Measurements from ENCODE around the gene DUOX1. TPM values are rescaled to one million over a fixed set of nuclear protein-coding genes. Genes with fewer than 3 reads are reported as not detected.
"Not testable (repeated sequence)": the region's sequence is repeated elsewhere in the genome, so short reads cannot be mapped to it uniquely, and the experiment has no call there.

DUOX1 gene
- total RNA-seq = 0.10 TPM

DNA sequence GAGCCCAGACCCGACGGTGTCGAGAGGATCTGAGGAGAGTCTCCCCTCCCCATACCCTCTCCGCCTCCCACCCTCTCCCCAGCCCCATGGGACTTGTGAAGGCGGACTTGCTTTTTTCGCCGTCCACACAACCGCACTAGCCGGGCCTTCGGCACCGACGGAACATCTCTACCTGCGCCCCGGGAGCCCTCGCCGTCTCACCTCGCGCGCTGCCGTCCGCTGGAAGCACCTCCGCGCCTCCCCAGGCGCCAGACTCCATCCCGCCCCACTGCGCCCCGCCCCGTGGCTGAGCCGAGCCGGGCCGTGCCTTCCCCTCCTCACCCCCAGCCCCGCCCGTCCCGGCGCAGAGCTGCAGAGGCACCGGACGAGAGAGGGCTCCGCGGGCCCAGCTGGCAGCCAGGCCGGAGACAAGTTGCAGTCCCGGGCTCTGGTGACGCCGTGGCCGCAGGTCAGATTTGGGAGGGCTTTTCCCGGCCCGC is at the start of gene DUOX1, which contains the start of gene DUOXA1:
TSS of gene DUOX1 (plus strand) at position 344 of the 479 bp plus-strand sequence. CDS start 1,973 bp downstream, outside the sequence.
TSS of gene DUOXA1 (minus strand) at position 229 of the 479 bp plus-strand sequence. CDS start 6,865 bp downstream, outside the sequence.
- Histone ChIP-seq H3K4me3 (ENCODE audit: low read length) (no peak within 1 kb of the TSS), H3K27me3 (ENCODE audit: insufficient read depth, low read length) (peaks cover 67% of the 10 kb centered on the region), H3K9me3 (ENCODE audit: low read depth, low read length) (no peaks in the 10 kb centered on the region), H3K4me1 (ENCODE audit: insufficient read depth, low read length) (peaks cover 4% of the 10 kb centered on the region)

- H3K27me3 ChIP-seq (ENCODE audit: insufficient read depth, low read length); H3K9me3 ChIP-seq (ENCODE audit: low read depth, low read length); H3K4me3 ChIP-seq (ENCODE audit: low read length); H3K4me1 ChIP-seq (ENCODE audit: insufficient read depth, low read length): not testable (repeated sequence)
Measured at GRCh38 chr15:45080593-45080992, 49.2 kb upstream of the DUOX1 start.

DNA sequence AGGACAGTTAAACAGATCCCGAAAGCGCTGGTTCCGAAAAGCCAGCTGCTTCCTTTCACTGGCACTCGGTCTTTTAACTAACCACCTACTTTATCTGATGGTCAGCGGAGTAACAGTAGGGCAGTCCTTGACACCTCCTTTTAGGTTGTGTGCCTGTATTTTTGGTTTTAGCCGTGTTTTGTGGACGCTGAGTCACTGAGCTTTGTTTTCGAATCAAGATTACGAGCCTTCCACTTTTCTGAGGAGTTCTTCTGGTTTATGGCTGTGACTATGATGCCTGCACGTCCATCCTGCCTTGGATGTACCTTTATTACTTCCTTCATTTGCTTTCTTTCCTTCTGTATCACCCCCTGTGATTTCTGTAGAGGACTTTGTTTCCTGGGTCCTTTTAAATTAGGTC is 47.4 kb upstream of the DUOX1 start:
- H3K27me3 ChIP-seq (ENCODE audit: insufficient read depth, low read length); H3K4me1 ChIP-seq (ENCODE audit: insufficient read depth, low read length); H3K4me3 ChIP-seq (ENCODE audit: low read length); H3K9me3 ChIP-seq (ENCODE audit: low read depth, low read length): not testable (repeated sequence)

DNA sequence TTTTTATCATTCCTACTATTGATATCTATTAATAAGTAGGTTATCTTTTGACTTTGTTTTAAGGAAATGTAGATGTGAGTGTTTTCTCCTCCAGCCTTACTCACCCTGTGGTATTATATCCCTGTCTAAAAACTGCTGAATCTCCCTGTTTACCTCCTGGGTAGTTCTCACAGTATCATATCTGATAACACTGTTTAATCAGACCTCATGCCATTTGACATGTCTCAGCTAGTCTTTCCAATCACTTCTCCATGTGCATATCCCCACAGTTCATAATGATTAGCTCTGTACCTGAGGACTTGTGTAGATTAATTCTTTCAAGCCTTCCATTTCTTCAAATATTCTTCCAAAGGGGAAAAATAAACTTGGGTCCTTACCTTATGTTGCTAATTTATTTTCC is 46.6 kb upstream of the DUOX1 start:
- no peaks in the 10 kb centered on the region for H3K9me3 ChIP-seq (ENCODE audit: low read depth, low read length)
- no peak overlapping the region for H3K4me3 ChIP-seq (ENCODE audit: low read length)
- peaks cover 7% of the 10 kb centered on the region for H3K27me3 ChIP-seq (ENCODE audit: insufficient read depth, low read length)
- H3K4me1 ChIP-seq (ENCODE audit: insufficient read depth, low read length) = no peaks in the 10 kb centered on the region

DNA sequence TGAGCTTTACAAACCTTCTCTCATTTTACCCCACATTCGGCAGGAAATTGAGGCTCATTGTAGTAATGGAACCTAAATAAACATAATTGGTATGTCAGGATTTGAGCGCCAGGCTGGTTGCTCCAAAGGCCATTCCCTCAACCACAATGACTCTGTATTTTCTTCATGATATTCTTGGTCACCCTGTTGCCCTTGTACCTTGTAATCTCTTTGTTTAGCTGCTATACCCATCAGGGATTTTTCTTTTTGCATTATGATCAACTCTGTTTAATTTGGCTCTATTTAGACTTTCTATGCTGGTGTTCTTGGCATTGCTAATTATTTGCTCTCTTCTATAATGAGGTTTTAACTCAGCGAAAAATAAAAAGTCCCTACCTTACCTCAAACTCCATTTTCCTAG is 45.6 kb upstream of the DUOX1 start:
- no peak overlapping the region for H3K4me3 ChIP-seq (ENCODE audit: low read length)
- H3K27me3 ChIP-seq (ENCODE audit: insufficient read depth, low read length) = peaks cover 7% of the 10 kb centered on the region
- no peaks in the 10 kb centered on the region for H3K4me1 ChIP-seq (ENCODE audit: insufficient read depth, low read length)
- H3K9me3 ChIP-seq (ENCODE audit: low read depth, low read length) = no peaks in the 10 kb centered on the region

- peaks cover 7% of the 10 kb centered on the region for H3K27me3 ChIP-seq (ENCODE audit: insufficient read depth, low read length)
- H3K9me3 ChIP-seq (ENCODE audit: low read depth, low read length) = no peaks in the 10 kb centered on the region
- H3K4me1 ChIP-seq (ENCODE audit: insufficient read depth, low read length) = no peaks in the 10 kb centered on the region
- no peak overlapping the region for H3K4me3 ChIP-seq (ENCODE audit: low read length)
Measured at GRCh38 chr15:45087513-45087912, 42.3 kb upstream of the DUOX1 start.

DNA sequence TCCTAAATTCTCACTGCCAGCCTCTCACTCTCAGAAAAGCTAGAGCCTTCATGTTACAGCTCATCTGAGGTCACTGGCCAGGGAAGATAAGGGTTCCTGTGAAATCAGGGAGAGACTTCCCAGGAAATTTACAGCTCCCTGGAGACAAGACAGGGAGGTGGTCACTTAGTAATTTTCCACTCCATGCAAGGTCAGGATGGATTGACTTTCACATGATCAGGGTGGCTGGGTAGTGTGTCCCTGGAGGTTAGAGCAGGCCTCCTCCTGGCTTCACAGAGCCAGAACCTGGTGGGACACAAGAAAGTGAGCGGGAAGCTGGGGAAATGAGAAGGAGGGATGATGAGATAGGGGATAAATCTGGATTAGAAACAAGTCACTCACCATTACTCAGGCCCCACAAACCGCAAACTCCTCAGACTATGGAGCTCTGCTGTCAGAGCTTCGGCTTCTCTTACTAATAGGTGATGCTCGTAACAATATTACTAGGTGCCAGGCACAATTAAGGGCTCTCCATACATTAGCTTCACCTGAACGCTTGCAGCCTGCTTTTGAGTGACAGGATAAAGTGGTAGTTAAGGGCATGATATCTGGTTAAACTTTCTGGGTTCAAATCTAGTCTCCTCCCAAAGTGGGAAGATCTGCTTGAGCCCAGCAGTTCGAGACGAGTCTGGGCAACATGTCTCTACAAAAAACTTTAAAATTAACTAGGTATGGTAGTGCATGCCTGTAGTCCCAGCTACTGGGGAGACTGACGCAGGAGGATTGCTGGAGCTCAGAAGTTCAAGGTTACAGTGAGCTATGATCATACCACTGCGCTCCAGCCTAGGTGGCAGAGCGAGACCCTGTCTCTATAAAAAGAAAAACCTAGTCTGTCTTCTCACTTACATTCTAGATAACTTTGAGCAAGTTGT is 40.7 kb upstream of the DUOX1 start:
- no peak overlapping the region for H3K4me3 ChIP-seq (ENCODE audit: low read length)
- H3K4me1 ChIP-seq (ENCODE audit: insufficient read depth, low read length) = no peaks in the 10 kb centered on the region
- peaks cover 7% of the 10 kb centered on the region for H3K27me3 ChIP-seq (ENCODE audit: insufficient read depth, low read length)
- no peaks in the 10 kb centered on the region for H3K9me3 ChIP-seq (ENCODE audit: low read depth, low read length)

DNA sequence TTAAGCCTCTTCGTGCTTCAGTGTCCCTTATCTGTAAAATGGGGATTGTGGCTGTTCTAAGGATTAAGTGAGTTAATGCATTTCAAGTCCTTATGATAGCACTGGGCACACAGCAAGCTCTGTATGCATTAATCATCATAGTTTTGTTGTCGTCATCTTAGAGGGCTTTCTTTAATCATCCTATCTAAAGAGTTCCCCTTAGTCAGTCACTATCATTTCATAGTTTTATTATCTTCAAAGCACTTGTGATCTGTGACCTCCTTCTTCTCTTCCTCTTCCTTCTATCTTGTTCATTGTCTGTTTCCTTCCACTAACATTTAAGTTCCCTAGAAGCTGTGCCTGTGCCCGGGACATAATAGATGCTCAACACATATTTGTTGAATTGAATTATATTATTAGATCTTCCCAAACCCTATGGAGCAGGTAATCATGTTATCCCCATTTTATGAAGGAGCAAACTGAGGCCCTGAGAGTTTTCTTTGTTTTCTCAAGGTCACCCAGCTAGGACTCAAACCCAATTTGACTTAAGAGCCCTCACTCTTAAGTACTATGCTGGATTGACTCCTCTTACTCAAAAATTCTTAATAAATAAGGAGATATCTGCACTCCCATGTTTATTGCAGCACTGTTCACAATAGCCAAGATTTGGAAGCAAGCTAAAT is 40.0 kb upstream of the DUOX1 start:
- no peak overlapping the region for H3K4me3 ChIP-seq (ENCODE audit: low read length)
- peaks cover 7% of the 10 kb centered on the region for H3K27me3 ChIP-seq (ENCODE audit: insufficient read depth, low read length)
- H3K4me1 ChIP-seq (ENCODE audit: insufficient read depth, low read length) = no peaks in the 10 kb centered on the region
- H3K9me3 ChIP-seq (ENCODE audit: low read depth, low read length) = no peaks in the 10 kb centered on the region

- Histone ChIP-seq H3K27me3 (ENCODE audit: insufficient read depth, low read length) (peaks cover 3% of the 10 kb centered on the region), H3K4me1 (ENCODE audit: insufficient read depth, low read length) (no peaks in the 10 kb centered on the region), H3K9me3 (ENCODE audit: low read depth, low read length) (no peaks in the 10 kb centered on the region), H3K4me3 (ENCODE audit: low read length) (no peak overlapping the region)
Measured at GRCh38 chr15:45091161-45091560, 38.6 kb upstream of the DUOX1 start.

DNA sequence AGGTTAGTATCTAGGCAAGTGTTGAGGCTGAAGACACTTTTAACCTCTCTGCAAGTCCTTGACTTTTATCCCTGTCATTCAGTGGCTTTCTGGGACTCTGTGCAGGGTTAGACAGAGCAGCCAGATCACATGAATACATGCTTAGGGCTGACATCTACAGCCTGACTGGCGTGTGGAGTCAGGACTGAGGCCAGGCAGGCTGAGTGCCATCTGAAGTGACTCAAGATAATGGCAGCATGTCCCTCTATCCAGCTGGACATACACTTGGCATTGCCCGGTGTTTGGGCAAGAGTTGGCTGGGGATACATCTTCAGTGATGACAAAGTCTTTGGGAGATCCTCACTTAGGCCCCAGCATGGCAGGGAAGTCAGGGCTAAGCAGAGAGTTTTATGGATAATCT is 38.2 kb upstream of the DUOX1 start:
- H3K27me3 ChIP-seq (ENCODE audit: insufficient read depth, low read length) = no peaks in the 10 kb centered on the region
- no peak overlapping the region for H3K4me3 ChIP-seq (ENCODE audit: low read length)
- no peaks in the 10 kb centered on the region for H3K9me3 ChIP-seq (ENCODE audit: low read depth, low read length)
- no peaks in the 10 kb centered on the region for H3K4me1 ChIP-seq (ENCODE audit: insufficient read depth, low read length)

- Histone ChIP-seq H3K4me1 (ENCODE audit: insufficient read depth, low read length) (no peaks in the 10 kb centered on the region), H3K4me3 (ENCODE audit: low read length) (no peak overlapping the region), H3K9me3 (ENCODE audit: low read depth, low read length) (no peaks in the 10 kb centered on the region), H3K27me3 (ENCODE audit: insufficient read depth, low read length) (no peaks in the 10 kb centered on the region)
Measured at GRCh38 chr15:45093013-45093412, 36.8 kb upstream of the DUOX1 start.

DNA sequence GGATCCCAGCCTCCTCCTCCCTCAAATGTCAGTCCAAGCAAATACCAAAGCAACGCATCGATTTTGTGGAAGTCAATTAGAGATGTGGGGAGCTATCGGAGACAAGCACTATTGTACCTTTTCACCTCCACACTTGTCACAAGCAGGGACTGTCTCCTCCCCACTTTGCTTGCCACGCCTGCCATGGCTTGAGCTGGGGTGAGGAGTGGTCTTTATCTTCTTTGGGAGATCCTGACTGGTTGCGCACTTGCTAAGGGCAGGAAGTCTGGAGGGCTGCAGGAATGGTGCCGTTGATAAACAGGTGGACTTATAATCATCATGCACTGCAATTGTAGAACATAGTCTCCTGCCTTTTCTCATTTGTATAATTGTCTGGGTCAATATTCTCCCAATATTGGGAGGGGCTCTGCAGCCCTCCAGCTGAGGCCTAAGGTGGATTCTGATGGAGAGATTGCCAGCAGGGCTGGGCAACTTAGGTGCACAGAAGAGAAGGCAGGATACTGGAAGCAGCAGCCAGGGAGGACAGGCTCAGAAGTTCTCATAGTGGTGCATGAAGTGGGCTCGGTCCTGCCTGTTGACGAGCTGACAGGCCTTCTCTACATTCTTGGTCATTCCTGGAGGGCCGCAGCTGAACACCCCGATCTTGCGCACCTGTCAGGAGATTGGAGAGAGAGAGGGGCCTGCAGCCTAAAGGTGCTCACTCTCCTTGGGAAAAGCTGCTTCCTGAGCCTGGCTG is 36.0 kb upstream of the DUOX1 start:
- no peaks in the 10 kb centered on the region for H3K27me3 ChIP-seq (ENCODE audit: insufficient read depth, low read length)
- no peak overlapping the region for H3K4me3 ChIP-seq (ENCODE audit: low read length)
- no peaks in the 10 kb centered on the region for H3K4me1 ChIP-seq (ENCODE audit: insufficient read depth, low read length)
- no peaks in the 10 kb centered on the region for H3K9me3 ChIP-seq (ENCODE audit: low read depth, low read length)

GRCh38 chr15:45094358-45094730 is 35.5 kb upstream of the DUOX1 start:
- no peaks in the 10 kb centered on the region for H3K4me1 ChIP-seq (ENCODE audit: insufficient read depth, low read length)
- no peaks in the 10 kb centered on the region for H3K27me3 ChIP-seq (ENCODE audit: insufficient read depth, low read length)
- no peak overlapping the region for H3K4me3 ChIP-seq (ENCODE audit: low read length)
- no peaks in the 10 kb centered on the region for H3K9me3 ChIP-seq (ENCODE audit: low read depth, low read length)

DNA sequence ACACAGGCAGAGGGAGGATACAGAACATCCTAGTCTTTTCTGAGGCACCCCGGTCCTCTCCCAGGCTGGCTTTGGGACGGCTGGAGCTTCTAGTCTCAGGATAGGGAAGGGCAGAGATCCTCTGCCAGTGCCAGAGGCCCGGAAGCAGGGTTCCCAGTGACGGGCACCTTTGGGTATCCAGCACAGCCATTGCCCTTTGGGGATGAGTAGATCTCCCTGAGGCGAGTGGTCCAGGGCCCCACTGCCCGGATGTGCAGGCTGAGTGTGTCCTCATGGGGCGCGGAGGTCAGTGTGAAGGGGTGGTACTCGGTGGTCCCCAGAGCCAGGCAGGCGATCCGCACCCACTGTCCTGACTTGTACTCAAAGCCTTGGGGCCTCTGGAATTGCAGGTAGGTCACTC is 34.1 kb upstream of the DUOX1 start:
- no peaks in the 10 kb centered on the region for H3K27me3 ChIP-seq (ENCODE audit: insufficient read depth, low read length)
- H3K4me1 ChIP-seq (ENCODE audit: insufficient read depth, low read length) = no peaks in the 10 kb centered on the region
- H3K9me3 ChIP-seq (ENCODE audit: low read depth, low read length) = no peaks in the 10 kb centered on the region
- no peak overlapping the region for H3K4me3 ChIP-seq (ENCODE audit: low read length)

- H3K27me3 ChIP-seq (ENCODE audit: insufficient read depth, low read length) = no peaks in the 10 kb centered on the region
- no peaks in the 10 kb centered on the region for H3K4me1 ChIP-seq (ENCODE audit: insufficient read depth, low read length)
- no peak overlapping the region for H3K4me3 ChIP-seq (ENCODE audit: low read length)
- no peaks in the 10 kb centered on the region for H3K9me3 ChIP-seq (ENCODE audit: low read depth, low read length)
Measured at GRCh38 chr15:45097466-45097865, 32.3 kb upstream of the DUOX1 start.

Measured in mononuclear cell (primary cell).